GM18502 (cell line): Measurements from ENCODE around the gene TBKBP1.
"Not testable (repeated sequence)": the region's sequence is repeated elsewhere in the genome, so short reads cannot be mapped to it uniquely, and the experiment has no call there.

Experiments used
- ATAC-seq: cut with Tn5 transposase; IDR thresholded peaks from one replicate; pipeline ENCODE4 v1.9.1; 2021; ENCODE audit warnings: mild to moderate bottlenecking; ENCODE audit not compliant: unreplicated experiment, poor library complexity

The TBKBP1 gene

GRCh38 chr17:47676510-47677165 is 17.3 kb upstream of the TBKBP1 start:
- ATAC-seq, result no peak

GRCh38 chr17:47678196-47678595 is 15.8 kb upstream of the TBKBP1 start:
- no peak for ATAC-seq

GRCh38 chr17:47682138-47682537 is 11.8 kb upstream of the TBKBP1 start:
- ATAC-seq, result no peak

GRCh38 chr17:47682727-47683126 is 11.2 kb upstream of the TBKBP1 start:
- not testable (repeated sequence) for ATAC-seq

GRCh38 chr17:47684025-47684424 is 9.9 kb upstream of the TBKBP1 start:
- no peak for ATAC-seq

- no peak for ATAC-seq
Measured at GRCh38 chr17:47684535-47685193, 9.3 kb upstream of the TBKBP1 start.

GRCh38 chr17:47685556-47686275 is 8.2 kb upstream of the TBKBP1 start:
- ATAC-seq, result no peak

- no peak for ATAC-seq
Measured at GRCh38 chr17:47686276-47686635, 7.7 kb upstream of the TBKBP1 start.

- no peak for ATAC-seq
Measured at GRCh38 chr17:47686664-47687327, 7.2 kb upstream of the TBKBP1 start.

GRCh38 chr17:47687328-47687690 is 6.7 kb upstream of the TBKBP1 start:
- no peak for ATAC-seq

GRCh38 chr17:47687748-47688147 is 6.2 kb upstream of the TBKBP1 start:
- no peak for ATAC-seq

- ATAC-seq, result no peak
Measured at GRCh38 chr17:47690121-47690520, 3.8 kb upstream of the TBKBP1 start.

GRCh38 chr17:47692137-47692894 is 1.6 kb upstream of the TBKBP1 start:
- no peak for ATAC-seq

GRCh38 chr17:47692895-47693730 is 848 bp upstream of the TBKBP1 start:
- no peak for ATAC-seq

- no peak for ATAC-seq
Measured at GRCh38 chr17:47694581-47695428, 844 bp downstream of the TBKBP1 start.

GRCh38 chr17:47695429-47696376 is 1.7 kb downstream of the TBKBP1 start:
- no peak for ATAC-seq
